GM21447 (cell line): Measurements from ENCODE around the gene RNF19B.
"Not testable (repeated sequence)": the region's sequence is repeated elsewhere in the genome, so short reads cannot be mapped to it uniquely, and the experiment has no call there.

ENCODE experiments used
- ATAC-seq: cut with Tn5 transposase; IDR thresholded peaks from one replicate; pipeline ENCODE4 v1.9.1; 2021; ENCODE audit not compliant: unreplicated experiment

Gene RNF19B

DNA sequence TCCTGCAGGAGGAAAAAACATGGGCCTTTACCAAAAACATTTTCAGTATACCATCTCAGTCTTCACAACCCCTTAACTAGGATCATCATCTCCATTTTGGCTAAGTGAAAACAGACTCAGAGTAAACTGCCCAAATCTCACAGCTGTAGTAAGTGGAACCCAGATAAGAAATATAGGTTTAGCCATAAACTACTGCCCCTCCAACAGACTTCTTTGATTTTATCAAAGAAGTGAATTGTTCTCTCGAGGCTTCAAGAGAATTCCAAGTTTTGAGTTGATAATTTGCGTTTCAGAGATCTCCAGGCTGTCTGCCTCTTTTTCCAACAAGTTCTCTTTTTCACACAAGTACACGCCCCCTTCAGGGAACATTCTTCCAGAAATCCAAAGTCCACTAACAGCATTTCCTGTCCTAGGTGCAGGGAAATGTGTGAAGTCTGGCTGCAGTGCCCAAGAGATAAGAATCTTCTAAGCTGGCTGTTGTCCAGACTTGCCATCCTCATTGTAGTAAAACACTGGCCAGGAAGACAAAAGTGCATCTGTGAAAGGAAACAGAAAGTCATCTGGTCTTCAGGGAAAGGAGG lies 30.8 kb downstream of the RNF19B start:
- no peak for ATAC-seq

DNA sequence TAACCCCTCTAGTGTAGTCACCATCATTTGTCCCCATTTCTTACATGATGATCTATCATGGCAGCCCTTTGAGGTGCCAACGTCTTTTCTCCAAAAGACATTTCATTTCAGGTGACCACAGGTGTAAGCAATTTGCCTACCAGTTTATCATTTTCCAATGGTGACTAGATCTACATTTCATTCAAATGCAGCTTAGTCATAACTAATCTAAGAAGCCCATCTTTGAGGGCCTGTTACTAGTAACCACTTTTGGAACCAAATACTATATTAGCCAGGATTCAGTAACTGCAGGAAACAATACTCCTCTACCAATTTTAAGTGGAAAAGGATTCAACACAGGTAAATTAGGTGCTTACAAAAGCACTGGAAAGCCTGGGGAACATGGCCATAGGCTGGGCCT lies 32.8 kb downstream of the RNF19B start:
- ATAC-seq = no peak

DNA sequence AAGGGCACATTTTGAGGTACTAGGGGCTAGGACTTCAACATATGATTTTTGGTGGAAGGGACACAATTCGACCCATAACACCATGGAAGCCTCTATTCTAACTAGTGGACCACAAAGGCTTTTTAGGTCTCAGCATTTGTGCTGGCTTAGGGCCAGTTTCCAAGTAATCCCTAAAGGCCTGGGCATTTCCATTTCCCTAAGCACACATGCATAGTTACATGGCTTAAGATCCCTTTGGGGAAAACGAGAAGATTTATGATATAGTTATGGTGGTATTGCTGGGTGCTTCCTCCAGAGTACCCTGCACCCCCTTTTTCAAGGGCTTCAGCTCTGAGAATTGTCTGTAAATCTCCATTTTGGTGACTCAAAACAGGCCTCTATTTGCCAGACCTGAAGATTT lies 35.2 kb downstream of the RNF19B start:
- ATAC-seq = no peak

DNA sequence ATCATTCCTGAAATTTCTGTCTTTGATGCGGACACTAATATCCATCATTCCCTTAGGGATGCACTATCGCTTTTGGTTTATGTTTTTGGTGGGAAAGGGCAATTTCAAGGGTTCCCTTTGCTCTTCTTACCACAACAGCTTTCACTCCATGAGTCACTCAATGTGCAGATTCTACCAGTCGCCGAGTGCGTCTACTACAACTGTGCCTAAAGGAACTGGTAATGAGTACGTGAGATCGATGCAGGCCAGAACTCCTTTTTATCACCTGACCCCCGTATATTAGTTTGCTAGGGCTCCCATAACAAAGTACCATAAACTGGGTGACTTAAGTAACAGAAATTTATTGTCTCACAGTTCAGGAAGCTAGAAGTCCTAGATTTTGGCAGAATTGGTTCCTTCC lies 35.9 kb downstream of the RNF19B start:
- ATAC-seq = no peak

DNA sequence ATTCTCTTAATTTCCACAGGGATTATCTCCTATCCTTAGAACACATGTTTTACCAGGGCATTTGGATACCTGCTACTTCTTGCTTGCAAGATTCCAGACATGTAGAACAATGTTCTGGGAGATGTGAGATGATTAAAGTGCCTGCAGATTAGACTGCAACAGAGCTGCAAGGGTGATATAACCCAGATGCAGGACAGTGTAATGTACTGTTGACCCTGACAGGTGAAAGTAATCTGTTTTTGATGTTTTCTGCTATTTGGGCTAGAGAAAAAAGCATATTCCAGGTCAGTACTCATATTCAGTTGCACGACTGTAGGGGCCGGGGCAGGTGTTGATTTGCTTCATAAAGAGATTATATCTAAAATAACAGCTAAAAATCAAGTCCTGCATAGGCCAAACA lies 36.3 kb downstream of the RNF19B start:
- ATAC-seq = no peak

DNA sequence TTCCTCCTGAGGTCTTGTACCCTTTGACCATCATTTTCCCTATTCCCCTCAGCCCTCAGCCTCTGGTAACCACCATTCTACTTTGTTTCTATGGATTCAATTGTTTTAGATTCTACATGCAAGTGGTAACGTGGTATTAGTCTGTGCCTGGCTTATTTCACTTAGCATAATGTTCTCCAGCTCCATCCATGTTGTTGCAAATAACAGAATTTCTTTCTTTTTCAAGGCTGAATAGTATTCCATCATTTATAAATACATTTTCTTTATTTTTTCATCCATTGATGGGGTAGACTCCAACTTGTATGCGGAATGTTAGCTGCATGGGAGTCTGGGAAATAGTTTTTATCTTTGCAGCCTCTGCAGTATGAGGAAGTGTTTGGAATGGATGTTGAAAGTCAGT lies 37.2 kb downstream of the RNF19B start:
- no peak for ATAC-seq

DNA sequence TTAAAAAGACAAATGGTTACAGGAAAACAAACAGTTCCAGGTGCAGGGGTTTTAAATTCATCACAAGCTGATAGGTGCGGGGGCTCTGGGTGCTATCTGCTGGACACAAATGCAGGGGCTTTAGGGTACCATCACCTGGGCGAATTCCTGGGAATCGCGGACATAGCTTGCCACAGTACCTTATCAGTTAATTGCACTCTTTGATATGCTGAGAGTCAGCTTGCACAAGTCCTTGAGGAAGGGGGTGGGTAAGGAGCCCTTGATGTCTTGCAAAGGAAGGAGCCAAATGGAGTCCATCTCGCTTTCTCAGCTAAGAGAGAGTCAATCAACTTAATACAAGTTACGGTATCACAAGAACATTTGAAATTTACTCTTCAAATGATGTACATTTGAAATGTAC lies 38.0 kb downstream of the RNF19B start:
- no peak for ATAC-seq

DNA sequence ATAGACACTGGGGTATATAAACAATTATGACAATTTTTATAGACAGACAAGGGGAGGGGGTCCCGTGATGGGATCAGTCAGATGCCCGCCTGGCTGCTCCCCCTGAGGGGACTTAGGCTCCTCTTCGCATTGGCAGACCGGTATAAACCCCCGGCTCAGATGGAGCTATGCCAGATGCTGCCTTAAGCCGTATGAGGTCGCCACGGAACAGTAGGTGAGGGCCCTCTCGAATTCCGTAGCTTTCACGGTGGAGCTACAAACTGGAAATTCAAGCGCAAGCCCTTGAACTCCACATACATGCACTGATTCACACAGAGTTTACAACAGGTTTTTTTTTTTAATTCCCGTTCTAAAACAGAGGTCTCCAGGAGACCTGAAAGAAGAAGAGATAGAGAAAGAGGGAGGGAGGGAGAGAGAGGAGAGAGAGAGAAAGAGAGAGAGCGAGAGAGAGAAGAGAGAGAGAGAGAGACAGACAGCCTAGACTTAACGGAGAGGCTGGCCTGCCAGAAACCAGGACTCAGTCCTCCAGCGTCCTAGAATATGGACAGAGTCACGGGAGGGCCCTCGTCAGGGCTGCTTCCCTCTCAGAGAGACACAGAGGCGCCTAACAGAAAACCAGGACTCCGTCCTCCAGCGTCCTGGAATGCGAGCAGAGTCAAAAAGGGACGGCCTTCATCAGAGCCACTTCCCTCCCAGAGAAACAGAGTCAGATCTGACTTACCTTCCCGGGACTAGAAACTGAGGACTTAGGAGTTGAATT lies 39.0 kb downstream of the RNF19B start:
- ATAC-seq = no peak

DNA sequence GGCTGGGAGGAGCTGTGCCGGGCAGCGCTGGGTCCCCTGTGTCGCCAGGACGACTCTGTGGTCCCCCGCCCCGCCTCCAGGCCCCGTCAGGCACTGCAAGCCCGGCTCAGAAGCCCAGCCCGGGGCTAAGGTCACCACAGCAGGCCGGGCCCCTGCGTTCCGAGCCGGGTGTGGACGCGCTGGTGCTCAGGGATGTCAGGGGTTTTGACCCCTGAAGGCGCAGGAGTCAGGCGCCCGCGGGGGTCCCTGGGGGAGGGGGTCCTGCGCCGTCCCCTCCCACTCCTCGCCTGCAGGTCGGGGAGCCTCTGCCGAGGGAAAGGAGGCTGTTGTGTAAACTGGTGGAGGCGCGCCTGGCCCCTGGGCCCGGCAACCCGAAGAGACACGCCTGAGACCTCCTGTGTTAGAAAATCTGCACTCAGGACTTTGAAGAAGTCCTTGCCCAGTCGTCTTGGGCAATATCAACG lies 39.7 kb downstream of the RNF19B start:
- no peak for ATAC-seq

DNA sequence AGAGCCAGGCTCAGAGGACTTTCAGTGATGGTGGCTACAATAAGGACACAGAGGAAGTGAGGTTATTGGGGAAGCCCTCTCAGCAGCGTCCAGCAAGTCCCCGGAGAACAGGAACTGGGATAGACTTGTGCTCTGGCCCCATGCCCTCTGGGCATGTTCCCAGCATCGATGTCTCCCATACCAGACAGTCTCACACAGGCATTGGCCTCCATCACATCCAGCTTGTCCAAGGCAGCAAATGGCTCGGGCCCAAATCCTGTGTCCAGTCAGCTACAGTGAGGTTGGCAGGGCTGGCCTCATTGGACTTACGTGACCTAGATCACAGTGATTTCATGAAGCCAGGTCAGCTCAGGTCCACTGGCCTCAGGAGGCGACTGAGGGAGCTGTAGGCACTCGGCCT lies 43.8 kb downstream of the RNF19B start:
- ATAC-seq = no peak

DNA sequence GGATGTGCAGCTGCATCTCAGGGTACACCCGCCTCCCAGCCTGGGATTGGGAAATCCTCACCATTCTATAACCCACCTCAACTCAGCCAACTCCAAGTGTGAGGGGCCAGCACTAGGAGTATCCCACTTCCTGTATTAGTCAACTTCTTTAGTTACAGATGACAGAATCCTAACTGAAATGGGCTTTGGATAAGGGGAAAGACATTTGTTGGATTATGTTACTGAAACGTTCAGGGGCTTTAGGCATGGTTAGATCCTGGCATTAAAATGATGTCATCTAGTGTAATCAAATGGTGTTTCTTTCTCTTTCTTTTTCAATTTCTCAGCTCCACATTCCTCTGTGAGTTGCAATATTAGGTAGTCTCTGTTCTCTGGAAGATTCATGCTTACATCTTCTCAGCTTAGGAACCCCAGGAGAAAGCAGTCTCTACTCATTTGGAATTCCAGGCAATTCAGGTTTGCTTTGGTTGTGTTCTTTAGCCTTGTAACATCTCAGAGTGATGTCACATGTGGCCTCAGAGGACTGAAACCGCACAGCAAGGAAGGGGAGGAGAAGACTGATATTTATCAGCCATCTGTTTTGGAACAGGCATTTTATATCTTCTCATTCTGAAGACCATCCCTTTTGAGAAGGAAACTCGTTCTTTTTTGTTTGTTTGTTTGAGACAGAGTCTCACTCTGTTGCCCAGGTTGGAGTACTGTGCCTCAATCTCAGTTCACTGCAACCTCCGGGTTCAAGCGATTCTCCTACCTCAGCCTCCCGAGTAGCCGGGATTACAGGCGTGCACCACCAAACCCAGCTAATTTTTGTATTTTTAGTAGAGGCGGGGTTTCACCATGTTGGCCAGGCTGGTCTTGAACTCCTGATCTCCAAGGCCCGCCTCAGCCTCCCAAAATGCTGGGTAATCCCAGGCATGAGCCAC lies 44.5 kb downstream of the RNF19B start:
- ATAC-seq = no peak

DNA sequence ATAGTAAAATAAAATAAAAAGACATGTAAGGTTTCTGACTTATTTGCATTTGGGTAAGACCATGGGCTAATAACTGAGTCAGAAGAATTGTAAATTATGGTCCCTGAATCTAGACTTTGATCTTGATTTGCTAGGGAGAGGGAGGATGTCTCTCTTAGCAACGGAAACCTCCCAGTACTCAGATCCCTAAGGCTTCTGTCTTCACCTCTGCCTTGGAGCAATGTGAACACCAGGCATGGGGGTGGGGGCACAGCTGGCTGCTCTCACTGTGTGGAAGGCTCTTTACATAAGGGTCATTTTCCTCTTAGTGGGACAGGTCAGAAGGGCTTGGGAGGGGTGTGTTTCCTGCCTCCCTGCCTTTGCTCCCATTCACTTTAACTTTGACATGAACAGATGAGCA lies 46.4 kb downstream of the RNF19B start:
- no peak for ATAC-seq

DNA sequence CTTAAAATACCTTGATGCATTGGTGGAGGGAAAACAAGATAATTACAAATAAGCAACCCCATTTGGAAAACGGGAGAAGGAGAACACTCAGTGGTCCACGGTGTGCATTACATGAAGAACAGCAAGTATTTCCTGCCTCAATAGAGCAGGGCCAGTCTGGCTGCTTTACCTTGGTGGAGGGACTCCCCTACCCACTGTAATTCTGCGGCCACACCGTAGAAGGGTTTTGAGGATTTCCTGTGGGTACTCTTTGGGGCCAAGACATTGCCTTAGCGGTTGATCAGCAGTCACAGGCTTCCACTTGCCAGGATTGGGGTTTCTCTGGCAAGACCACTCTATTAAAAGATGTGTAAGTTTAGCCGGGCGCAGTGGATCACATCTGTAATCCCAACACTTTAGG lies 47.1 kb downstream of the RNF19B start:
- no peak for ATAC-seq

DNA sequence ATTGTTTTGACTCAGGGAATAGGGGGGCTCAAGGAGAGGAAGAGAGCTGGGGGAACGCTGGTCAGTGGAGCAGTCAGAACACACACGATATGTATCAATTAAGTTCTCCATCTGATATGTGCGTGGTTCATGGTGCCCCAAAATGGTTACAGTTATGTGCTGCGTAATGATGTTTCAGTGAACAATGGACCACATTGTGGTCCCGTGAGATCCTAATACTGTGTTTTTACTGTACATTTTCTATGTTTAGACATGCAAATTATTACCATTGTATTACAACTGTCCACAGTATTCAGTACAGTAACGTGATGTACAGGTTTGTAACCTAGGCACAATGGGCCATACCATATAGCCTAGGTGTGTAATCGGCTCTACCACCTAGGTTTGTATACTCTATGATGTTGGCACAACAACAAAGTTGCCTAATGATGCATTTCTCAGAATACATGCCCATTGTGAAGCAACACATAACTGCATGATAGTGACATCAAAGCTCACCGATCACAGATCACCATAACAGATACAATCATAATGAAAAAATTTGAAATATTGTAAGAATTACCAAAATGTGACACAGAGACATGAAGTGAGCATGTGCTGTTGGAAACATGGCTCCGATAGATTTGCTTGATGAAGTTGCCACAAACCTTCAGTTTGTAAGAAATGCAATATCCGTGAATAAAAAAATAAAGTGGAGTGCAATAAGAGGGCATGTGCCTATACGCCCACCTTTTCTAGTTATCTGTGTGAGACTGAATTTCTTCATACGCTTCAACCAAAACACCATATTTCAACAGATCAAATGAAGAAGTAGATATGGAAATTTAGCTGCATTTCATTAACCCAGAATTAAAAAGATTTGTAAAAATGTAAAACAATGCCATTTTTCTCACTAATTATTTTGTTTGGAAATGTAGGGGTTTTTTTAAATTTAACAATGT lies 48.6 kb downstream of the RNF19B start:
- no peak for ATAC-seq

DNA sequence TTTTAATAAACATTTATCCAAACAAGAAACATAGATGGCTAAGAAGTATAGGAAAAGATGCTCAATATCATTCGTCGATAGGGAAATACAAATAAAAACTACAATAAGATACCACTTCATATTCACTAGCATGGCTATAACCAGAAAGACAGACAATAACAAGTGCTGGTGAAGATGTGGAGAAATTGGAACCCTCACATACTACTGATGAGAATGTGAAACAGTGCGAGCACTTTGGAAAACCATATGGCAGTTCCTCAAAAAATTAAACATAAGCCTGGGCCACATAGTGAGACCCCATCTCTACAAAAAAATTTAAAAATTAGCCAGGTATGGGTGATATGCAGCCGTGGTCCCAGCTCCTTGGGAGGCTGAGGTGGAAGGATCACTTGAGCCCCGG lies 54.3 kb downstream of the RNF19B start:
- no peak for ATAC-seq

DNA sequence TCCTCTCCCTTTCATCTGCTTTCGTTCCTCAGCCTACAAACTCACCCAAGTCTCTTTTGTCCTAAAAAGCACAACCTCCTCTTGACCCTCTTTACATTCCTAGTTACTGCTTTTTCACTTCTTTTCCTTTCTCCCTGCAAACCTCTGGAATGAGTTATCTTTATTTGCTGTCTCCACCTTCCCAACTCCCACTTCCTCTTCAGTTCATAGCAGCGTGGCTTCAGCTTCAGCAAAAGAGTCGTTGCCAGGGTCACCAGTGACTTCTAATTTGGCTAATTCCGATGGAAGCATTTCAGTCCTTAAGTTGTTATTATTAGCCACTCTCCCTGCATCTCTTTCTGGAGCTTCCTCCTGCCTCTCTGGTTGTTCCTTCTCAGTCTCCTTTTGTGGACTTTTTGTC lies 57.2 kb downstream of the RNF19B start:
- no peak for ATAC-seq

DNA sequence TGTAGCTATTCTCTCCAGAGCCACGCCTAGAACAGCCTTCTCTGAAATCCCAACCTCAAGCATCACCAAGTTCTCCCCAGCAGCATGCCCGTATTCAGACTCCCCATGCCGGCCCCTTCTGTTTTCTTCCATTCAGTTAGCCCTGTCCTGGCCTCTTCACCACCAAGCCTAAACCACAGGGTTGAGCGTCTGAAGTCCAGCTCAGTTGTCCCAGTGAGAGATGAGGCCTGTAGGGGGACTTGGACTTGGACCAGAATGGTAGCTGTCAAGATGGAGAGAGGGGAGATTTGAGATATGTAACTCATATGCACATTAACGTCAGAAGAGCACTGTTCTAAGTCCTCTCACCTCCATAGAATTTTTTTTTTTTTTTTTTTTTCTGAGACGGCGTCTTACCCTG lies 58.0 kb downstream of the RNF19B start:
- ATAC-seq = no peak

DNA sequence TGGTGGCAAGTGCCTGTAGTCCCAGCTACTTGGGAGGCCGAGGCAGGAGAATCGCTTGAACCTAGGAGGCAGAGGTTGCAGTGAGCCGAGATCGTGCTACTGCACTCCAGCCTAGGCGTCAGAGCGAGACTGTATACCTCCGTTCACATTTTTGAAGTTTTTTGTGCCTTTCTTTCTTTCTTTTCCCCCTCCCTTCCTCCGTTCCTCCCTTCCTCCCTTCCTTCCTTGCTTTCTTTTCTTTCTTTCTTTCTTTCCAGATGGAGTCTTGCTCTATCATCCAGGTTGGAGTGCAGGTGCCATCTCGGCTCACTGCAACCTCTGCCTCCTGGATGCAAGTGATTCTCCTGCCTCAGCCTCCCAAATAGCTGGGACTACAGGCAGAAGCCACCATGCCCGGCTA lies 59.0 kb downstream of the RNF19B start:
- ATAC-seq = not testable (repeated sequence)

DNA sequence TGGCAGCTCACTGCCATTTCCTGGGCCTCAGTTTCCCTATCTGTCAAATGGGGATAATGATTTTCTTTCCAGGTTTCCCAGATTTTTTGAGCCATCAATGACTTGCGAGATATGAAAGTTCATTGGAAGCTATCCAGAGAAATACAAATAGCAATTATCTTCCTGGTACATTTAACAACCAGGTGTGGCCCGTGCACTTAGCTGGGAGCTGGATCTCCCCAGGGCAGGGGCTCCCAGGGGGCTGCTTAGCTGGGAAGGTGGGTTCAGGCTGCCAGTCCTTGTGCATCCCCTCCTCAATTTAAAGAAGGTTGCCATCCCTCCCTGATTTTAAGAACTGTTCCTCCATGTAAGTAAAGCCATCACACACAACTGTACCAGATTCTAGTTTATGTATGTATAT lies 59.8 kb downstream of the RNF19B start:
- ATAC-seq = no peak

DNA sequence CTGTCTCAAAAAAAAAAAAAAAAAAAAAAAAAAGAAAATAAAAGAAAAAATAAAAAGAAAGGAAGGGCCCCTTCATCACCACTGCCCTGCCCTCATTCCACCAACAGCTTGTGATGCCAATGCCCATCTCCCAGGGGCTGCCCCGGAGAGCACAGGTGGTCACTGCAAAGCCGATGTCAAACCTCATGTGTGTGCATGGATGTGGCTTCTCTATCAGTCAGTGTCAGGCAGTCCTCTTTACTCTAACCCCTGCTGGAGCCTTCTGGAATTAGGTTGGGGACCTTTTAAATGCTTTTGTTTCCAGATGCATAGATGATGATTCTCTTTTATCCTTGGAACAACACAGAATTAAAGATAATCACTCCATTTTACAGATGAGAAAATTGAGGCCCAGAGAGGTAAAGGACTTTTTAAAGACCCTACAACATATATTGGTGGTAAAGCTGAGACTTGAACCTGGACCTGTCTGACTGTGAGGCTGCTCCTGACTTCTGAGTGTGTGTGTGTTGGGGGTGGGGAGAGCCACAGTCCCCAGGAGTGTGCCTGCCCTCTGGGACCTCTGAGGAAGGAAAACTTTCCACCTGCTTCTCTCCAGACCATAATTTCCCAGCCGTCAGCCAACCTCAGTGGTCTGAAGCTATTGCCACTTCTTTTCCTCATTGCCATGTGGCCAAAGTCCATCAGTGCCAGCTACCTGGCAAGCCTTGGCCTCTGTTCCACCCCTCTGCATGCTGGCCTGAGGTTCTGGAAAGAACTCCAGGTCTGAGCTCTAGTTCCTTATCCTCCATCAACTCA lies 60.4 kb downstream of the RNF19B start:
- no peak for ATAC-seq
